GM18517 (cell line): ENCODE measurements around the gene SRP14.
"Not testable (repeated sequence)": the region's sequence is repeated elsewhere in the genome, so short reads cannot be mapped to it uniquely, and the experiment has no call there.

Source experiments
- ATAC-seq: cut with Tn5 transposase; IDR thresholded peaks from one replicate; pipeline ENCODE4 v1.9.1; 2021; ENCODE audit warnings: mild to moderate bottlenecking, moderate library complexity; ENCODE audit not compliant: unreplicated experiment

Gene SRP14

DNA sequence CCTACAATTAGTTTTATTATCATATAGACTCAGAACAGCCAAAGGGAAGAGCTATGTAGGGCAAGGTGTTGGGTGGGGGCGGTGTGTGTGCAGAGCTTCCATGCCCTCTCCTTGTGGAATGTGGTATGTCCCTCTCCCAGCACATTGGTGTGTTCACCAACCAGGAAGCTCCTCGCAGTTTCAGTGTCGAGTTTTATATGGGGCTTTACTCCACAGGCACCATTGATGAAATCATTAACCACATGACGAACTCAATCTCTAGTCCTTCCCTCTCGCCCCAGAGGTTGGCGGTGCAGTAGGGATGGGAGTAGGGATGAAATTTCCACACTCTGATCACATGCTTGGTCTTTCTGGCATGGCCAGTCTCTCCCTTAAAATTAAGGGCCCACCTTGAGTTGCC is 13.6 kb upstream of the SRP14 start:
- no peak for ATAC-seq

GRCh38 chr15:40051616-40052415 is 12.8 kb upstream of the SRP14 start:
- ATAC-seq = no peak

- ATAC-seq = no peak
These were observed 11.9 kb upstream of the SRP14 start for GRCh38 chr15:40050788-40051470.

GRCh38 chr15:40048926-40049475 is 10.0 kb upstream of the SRP14 start:
- ATAC-seq = no peak

DNA sequence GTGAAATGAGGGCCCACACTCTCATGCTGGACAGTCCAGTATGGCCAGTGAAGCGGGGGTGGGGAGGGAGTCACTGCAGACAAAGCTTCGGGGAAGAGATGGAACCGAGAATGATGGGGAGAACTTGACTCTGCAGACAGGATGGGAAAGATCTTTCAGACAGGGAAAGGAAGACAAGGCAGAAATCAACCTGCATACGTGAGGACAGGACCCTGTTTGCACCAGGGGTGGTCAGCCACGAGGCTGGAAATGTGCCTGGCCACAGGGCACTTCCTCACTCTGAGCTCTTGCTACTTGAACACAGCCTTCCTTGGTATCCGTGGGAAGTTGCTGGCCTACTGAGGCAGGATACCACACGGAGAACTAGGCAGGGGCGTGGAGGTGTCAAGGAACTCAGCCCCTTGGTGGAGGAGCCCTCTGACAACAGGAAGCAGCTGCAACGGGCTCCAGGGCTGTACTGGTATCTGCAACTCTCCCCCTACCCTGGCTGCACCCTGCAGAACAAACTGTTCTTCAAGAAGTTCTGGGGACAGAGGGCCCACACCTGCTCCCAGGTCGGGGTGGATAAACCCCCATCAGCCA is 9.3 kb upstream of the SRP14 start:
- ATAC-seq = no peak

DNA sequence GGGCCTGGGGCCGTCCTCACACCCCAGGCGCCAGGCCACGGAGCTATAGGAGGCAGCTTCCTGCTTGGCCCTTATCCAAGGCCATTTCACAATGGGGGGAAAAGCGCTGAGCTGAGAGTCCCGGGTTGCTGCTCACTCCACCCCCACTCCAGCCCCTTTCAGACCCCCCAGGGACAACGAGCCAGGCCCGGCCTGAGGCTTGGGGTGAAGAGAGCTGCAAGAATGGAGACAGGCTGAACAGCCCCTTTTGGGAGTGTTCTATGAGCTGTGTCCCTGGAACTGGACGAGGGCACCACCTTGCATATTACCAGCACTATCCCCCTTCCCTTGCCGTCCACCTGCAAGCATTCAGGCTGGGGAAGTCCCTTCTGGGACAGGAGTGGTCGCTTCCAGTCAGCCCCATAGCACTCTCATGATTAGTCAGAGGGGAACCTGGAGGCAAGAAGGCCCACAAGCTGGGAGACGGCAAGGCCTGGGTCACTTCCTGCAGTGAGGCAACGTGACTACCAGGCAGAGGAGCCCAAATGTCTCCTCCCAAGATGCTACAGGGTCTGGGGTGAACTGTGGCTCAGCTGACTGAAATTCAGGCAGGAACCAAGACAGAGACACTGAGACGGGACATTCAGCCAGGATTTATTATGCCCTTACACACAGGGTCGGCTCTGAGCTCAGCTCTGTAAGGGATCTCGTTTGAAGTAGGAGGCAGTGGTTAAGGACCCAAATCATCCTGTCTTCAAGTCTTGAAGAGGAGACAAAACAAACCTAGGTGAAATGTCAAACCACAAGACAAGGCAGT is 8.6 kb upstream of the SRP14 start:
- ATAC-seq = peak; percentile 63

DNA sequence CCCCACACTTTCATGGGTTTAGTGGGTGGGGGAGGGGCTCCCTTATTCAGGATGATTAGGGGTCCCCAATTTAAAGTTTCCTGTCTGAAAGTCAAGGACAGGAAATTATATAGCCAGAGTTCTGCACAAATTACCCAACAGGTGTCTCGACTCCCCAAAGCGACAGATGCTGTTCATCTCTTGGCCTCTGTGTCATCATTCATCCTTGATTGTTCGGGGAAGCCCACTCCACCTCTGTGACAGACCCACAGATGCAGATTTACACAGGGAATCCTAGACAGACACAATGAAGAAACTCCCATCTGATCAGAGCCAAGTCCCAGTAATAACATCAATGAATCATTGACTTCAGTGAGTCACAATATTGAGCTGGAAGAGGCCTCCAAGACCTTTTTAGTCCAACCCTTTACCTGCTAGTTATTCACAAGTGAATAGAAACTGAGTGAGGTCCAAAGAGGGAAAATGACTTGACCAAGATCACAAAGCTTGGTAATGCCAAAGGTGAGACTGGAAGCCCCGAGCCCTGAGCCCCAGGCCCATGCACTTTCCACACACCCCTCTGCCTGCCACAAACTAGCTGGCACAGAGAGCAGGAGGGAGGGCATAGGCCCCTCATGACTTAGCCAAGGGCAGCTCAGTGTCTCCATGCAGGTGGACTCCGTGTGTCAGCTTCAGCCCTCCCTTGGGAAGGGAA is 7.9 kb upstream of the SRP14 start:
- ATAC-seq = no peak

GRCh38 chr15:40045572-40046217 is 6.7 kb upstream of the SRP14 start:
- ATAC-seq = no peak

- ATAC-seq = peak; percentile 54
These were observed 6.0 kb upstream of the SRP14 start for GRCh38 chr15:40044717-40045571.

- no peak for ATAC-seq
These were observed 5.1 kb upstream of the SRP14 start for GRCh38 chr15:40043927-40044716.

DNA sequence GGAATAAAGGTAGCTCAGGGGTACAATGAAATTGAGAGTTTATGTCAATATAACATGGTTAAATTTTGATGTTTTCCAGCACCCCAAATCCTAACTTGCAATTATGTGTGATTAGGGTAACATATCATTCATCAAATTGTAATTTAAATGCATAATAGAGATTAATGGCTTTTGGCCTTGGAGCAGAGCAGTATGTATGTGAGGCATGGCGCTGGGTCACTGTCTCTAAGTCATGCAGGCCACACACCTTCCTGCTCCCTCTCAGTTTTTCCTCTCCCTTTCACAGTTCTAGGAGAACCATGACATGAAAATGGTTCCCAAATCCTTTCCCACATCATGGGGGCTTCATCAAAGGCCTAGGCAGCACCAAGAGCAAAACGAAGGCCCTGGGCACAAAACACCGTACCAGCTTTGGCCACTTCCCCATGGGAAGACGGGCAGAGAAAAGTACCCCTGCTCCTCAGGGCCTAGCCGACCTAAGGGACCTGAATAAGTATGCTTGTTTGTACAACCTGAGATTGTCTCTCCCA is 3.9 kb upstream of the SRP14 start:
- no peak for ATAC-seq

GRCh38 chr15:40040770-40041169 is 1.8 kb upstream of the SRP14 start:
- no peak for ATAC-seq

GRCh38 chr15:40040293-40040635 is 1.3 kb upstream of the SRP14 start:
- no peak for ATAC-seq

DNA sequence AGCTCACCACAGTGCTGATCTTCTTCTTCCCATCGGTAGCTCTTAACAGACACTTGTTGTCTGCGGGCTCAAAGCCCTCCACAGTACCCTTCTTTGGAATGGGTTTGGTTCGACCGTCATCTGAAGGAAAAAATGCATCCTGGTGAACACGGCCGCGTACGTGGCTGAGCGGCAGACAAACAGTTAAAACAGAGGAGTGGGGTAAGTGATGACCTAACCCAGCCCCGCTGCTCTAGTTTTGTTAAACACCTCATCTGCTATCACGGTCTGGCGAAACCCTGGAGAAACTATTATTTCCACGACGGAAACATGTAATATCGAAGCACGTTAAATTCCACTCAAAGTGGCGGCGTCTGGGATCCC is 725 bp downstream of the SRP14 start:
- no peak for ATAC-seq

DNA sequence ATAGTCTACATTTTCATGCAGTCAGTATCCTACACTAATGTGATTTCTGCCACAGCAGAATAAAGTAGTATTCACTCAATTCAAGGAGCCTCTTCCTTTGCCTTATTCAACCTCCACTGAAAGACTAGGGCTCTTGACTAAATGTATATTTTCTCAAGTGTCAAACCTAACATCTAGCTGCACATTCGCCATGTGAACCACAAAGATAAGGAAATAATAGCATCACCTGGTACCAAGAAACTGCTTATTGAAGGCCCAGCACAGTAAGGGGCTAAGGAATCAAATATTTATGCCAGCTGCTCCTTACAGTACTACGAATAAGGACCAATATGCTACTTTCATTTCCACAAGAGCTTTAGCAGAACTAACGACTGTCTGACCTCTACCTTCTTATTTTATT is 1.3 kb downstream of the SRP14 start:
- ATAC-seq = no peak

GRCh38 chr15:40035182-40035581 is 3.8 kb downstream of the SRP14 start:
- not testable (repeated sequence) for ATAC-seq

- no peak for ATAC-seq
These were observed 4.6 kb downstream of the SRP14 start for GRCh38 chr15:40034186-40034946.
